Activated CD4-positive, alpha-beta T cell treated with anti-CD3 and anti-CD28 coated beads for 24 hours (primary cell): ENCODE data around the gene THPO.

Experiments used
- DNase-seq, 2 donors: peaks; one replicate each; pipeline ENCODE4 v3.0.0-alpha.2; 2020; ENCODE audit warnings: low read depth in 2 of 2

The THPO gene

DNA sequence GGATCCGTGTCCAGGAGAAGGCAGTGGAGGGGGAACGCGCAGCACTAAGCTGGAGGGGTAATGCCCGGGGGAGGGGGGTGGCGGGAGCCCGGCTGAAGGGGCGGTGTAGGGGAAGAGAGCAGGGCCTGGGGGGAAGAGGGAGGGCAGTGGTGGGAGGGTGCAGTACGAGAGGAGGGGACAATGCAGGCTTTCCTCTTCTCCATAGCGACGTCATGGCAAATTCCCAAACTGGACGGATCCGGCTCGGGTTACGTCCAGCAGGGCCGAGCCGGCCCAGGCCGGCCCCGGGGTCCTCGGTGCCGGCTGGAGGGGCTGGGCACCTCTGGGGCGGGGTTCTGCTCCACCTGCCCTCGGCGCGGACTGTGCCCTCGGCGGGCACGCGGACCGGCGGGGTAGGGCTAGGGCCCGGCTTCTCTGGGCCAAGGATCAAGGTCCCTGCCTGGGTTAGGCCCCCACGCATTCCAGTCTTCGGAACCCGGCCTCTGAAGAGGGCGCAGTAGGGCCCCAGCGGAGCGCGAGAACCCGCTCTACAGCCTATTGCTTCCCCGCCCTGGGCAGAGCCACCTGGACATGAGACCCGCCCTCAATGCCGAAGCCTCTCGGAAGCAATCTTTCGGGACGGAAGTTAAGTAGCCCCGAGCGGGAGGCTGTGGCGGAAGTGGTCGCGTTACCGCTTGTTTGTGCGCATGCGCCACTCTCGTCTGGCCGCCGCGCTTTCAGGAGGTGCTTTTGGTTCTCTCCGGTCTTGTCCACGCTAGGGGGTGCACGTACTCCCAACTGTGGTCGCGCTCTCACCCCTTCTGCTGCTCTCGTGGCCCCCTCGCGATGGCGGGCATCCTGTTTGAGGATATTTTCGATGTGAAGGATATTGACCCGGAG lies 15.1 kb downstream of the THPO start:
- DNase-seq, result peak; percentile 86 to 93

DNA sequence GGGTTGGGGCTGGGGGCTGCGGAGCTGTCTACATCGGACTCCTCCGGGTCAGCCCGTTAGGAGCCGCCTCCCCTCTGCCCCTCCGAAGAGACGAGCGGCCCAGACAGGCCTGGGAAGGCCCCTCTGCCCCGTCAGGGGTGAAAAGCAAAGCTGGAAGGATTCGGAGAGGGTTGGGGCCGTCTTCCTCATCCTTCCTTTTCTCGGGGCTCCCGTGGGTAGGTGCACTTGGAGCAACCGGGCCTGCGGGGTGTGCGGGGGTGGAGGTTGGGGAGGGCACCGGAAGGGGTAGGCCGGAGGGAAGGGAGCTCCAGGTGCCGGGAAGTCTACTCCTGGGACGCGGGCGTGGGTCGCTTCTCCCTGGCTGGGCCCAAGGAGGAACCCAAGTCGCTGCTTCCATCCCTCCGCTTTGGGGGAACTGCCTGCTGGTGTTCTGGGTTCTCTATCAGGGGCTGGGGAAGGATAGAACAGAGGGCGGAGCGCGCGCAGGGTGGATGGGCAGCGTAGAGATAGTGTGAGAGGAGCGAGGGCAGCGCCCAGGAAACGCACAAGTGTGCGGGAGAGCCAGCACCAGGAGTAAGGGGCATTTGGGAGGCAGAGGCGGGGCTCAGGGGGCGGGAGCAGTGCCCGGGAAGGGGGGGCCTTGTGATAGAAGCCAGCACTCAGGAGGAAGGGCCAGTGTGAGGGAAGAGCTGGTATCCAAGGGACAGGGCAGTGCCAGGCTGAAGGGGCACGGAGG lies 15.9 kb downstream of the THPO start:
- peak; percentile 20 to 41 for DNase-seq

DNA sequence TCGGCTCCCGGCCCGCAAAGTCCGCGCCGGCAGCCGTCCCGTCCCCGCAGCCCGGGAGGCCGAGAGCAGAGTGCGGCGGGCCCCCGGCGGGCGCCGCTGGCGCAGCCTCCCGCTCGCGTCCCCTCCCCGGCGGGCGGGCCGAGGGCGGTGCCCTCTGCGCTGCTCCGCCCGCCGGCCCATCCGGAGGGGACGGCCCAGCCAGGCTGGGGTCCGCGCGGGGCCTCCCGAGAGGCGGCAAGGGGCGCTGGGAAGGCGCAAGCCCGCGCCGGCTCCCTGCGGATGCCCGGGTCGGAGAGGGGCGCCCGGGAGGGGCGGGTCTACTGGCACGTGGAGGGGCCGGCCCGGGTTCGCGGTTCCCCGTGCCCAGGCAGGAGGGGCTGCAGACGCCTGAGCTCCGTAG lies 16.5 kb downstream of the THPO start, which contains the start of the genes CLCN2 and POLR2H:
Gene CLCN2, minus strand, starts transcription at position 74 of the 400 bp plus-strand sequence. CDS start 126 bp downstream, outside the sequence.
Gene POLR2H, plus strand, starts transcription at position 179 of the 400 bp plus-strand sequence. CDS start 1,783 bp downstream, outside the sequence.
- peak; percentile 20 to 37 for DNase-seq

DNA sequence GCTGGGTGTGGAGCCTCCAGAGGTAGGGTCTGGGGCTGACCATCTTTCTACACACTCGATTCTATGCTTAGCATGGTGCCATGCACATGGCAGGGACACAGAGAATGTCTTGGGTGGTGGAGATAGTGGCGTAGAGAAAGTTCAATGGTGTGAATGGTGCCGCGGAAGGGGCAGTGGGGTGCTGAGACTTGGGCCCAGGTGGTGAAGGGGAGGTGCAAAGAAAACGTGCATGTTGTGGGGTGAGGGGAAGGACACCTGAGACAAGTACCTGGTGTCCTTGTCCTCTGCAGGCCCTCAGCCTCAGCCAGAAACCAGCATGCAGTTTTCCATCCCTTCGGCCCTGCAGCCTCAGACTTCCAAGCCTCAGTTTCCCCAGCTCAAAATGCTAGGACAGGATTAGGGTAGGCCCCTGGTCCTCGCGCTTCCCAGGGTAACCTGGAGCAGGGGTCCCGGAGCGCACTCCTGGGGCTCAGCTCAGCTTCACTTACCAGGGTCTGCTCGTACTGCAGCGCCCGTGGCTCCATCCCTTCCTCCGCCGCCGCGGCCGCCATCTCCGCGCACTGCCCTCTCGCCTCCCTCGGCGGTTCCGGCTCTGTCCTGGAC lies 17.0 kb downstream of the THPO start:
- no peak for DNase-seq

DNA sequence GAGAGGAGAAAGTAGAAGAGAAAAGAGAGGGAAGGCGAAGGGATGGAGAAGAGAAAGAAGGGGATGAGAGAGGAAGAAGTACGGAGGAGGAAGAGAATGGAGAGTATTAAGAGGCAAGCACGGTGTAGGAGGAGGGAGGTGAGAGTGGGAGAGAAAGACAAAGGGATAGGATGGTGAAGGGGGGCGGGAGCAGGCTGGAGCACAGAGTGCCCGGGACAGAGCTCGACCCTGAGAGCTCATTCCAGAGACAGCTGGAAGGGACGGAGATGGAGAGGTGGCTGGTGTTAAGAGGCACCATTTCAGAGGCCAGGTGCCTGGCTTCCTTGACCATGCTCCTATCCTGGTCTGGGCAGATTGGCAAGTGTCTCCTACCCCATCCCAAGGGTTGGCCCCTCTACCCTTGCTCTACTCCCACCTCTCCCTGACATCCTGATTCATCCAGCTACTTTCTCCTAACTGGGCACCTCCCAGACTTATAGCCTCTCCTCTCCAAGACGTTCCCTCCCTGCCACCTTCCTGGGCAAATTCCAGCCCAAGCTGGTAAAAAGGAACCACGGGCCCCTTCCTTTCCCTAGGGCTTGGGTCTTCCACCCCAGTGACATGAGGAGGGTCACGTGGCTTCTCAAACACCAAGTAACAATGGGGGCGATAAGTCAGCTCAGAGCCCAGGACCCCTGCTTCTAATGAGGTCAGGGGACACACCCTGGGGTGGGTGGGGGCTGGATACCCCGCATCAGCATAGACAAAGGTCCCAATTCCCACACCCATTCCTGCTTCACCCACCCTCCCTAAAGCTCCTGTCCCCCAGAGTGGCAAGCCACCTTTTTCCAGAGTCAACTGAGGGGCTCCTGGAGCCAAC lies 17.7 kb downstream of the THPO start:
- no peak for DNase-seq

DNA sequence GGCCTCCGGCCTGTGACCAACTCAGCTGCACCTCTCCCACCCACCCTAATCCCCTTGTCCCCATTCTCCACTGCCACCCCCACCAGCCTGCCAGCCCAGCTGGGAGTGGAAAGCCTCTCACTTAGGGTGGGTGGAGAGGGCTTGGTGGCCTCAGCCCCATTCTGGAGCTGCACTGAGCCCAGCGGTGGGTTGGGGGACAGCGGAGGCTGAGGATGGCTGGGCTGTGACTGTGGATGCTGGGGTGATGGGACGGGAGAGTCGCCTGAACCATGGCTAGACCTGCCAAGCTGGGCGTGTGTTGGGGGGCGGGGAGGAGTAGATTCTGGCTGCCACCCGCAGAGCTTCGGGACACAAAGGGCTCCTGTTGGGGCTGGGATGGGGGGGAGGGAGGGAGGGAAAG lies 18.4 kb downstream of the THPO start:
- no peak for DNase-seq

DNA sequence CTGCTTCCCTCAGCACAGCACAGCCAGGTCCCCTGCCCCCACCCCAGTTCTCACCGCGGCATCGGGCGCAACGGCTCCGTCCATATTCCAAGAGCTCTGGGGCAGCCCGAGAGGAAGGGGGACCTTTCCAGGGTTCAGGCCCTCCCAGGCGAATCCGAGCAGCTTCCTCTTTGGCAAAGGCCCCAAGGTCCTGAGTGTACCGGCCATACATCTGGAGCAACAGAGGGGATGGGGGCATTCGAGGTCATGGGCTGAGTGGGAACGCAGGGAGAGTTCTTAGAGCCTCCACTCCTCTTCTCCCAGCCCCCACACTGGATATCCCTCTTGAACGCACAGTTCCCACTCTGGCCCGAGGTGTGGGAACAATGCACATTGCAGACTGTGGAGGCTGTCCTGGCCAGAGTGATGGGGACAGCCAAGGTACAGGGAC lies 19.1 kb downstream of the THPO start:
- DNase-seq, result no peak

DNA sequence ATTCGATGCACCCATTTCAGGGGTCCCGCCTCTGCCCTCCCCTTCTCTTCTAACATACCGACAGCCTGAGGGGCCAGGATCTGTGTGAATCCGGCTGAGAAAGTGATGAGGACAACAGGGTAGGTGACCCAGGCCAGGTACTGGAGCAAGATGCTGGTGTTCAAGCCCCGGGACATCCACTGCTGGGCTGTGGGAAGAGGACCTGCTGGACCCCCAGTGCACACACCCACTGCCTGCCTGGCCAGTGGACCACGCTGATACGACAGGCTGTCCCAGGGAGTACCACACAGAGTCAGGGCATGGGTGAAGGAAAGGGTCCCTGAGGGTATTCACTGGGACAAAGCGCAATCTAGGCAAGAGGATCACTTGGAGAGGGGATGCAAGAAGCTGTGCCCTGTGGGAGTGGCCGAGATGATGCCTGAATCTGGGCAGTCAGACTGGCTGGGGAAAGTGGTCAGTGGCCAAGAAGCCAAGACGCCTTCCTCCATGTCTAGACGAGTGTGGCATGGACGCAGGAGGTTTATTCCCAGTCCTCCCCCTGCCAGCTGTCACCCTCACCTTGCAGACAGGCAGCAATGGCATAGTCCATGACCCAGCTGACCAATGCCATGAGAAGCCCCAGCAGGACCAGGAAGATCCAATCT lies 19.8 kb downstream of the THPO start:
- no peak for DNase-seq

DNA sequence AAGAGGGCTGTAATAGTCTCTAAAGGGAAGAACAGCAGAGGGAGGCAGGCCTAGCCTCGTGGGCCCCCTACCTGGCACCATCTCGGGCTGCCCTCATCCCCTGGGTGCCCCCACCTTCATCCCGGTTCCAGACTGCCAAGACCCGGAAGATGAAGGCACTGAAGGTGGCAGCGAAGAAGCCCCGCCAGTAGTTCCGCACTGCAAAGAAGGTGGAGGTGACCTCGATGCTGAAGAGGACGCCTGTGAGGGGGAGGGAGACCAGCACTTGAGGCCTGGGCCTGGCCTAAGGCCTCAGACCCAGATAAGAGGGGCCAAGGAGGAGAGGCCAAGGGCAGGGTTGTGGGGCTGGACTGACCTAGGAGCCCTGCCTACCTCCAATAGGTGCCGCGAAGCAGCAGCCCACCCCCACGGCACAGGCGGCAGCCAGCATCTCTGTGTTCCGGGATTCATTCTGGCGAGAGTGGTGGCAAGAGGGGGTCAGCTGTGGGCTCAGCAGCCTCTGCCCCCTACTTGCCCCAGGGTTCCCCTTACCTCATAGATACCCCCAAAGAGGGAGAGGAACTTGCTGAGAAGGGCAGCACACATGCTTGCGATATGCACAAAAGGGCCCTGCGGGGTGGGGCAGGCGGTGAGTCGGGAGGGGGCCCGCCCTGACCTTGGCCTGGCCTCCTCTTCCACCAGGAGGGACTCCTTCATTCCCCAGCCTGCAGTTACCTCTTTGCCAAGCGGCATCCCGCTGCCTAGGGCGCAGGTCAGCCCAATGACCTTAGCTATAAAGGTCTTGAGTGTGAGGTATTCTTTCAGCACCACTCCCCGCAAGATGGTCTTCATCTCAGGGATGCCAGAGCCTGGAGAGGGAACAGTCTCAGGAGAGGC lies 20.5 kb downstream of the THPO start:
- no peak for DNase-seq

DNA sequence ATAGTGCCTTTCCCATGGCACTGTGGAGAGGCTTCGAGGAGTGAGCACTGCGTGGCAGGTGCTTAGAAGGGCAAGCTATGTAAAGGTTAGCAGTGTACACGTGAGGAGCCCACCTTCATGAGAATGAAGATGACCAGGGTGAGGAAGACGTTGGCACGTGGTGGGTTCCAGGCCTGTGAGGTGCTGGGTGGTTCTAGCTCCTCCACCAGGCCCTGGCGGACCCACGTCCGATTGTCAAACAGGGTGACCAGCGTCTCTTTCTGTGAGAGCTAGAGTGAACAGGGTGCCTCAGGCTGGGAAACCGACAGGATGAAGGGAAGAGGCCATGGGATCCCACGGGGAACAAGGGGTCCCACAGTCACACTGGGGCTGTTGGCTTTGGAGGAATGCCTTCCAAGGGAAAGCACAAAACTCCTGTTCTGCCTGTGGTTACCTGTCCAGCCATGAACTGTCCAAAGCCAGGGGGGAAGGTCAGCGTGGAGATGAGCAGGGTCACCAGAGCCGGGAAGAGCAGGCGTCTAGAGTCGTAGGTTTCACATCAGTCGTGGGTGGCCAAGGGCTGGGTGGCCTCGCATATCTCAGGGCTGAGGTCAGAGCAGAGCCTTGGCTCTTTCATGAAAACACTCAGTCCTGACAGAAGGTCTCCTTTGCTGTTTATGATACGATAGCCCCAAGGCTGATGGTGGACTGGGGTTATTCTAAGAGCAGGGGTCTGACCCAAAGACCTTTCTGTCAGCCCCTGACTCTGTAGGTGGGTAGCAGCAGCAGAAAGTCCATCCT lies 22.6 kb downstream of the THPO start:
- no peak for DNase-seq

DNA sequence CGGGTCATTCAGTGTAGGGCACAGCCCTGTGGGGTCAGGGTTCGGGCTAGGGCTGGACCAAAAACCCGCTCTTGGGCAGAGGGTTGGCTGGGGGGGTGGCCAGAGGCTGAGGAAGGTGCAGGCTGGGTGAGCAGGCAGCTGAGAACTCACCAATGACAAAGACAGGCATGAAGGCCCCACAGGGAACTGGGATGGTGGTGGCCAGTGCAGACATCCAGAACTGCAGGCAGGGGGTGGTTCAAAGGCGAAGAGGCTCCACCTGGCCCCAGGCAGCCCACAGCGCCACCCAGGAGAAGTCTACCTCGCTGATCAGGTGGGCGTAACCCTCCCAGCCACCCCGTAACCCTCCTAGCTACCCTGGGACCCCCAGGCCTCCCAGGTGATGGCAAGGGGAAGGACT lies 23.3 kb downstream of the THPO start:
- DNase-seq, result no peak

DNA sequence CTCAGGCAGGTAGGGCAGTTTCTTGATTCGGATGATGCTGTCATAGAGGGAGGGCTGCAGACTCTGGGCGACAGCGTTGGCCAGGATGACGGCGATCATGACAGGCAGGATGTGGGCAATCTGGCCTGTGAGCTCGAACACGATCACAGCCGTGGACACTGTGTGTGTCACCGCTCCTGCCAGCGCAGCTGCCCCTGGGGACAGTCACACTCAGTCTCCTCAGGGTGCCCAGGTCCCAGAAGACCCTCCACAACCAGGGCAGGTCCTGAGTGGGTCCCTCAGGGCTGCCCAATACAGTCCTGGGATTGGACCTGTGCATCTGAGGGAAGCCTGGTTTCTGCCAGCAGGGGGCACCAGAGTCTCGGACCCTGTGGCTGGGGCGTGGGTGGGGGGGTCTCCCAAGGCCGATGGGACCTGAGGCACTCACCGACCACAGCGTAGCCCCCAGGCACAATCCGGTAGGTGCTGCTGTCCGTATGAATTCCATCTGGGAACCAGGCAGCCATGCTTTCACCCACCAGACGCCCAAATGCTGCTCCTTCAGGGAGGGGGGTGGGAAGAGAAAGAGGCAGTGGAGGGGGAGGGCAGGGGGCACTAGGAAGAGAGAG lies 23.8 kb downstream of the THPO start:
- peak; percentile 54 to 63 for DNase-seq

DNA sequence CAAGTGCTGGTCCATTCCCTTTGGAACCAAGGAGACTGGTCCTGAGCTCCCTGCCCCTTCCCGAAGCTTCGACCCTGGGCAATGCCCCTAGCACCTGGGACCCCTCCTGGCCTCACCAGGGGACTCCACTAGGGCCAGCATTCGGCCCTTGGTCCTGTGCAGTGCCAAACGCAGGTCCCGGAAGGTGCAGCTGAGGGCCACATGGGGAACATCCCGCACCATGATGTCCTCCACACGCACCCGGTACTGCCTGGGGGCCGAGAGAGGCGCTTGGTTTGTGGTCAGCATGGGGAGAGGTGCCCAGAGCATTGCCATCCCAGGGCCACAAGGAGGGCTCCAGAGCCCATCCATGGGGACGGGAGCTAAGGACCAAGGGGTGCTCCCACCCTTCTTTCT lies 24.5 kb downstream of the THPO start:
- DNase-seq, result no peak

DNA sequence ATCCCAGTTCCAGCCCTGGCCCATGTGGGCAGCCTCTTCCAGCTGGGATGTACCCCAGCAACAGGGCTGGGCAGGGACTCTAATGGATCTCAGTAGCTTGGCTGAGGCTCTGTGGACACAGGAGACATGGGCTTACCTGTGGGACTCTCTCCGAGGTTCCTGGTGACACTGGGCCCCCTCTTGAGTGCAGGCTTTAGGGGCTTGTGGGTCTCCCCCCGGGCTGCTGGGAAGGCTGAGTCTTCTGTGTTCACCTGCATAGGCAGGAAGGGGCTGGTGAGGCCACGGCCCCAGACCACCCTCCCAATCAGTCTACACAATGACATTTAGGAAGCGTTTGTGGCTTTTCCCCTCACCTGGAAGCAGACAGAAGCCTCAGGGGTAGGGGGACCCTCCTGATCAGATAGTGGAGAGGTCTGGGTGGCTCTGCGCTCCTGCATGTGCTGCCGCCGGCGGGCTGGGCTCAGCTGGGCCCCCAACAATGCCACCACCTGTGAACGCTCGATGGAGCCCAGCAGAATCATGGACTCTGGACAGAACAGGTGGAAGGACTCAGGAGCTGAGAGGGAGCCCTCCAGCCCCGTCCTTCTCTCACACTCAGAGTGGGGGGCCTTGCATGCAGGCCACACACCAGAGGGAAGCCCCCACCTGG lies 25.0 kb downstream of the THPO start:
- no peak for DNase-seq

DNA sequence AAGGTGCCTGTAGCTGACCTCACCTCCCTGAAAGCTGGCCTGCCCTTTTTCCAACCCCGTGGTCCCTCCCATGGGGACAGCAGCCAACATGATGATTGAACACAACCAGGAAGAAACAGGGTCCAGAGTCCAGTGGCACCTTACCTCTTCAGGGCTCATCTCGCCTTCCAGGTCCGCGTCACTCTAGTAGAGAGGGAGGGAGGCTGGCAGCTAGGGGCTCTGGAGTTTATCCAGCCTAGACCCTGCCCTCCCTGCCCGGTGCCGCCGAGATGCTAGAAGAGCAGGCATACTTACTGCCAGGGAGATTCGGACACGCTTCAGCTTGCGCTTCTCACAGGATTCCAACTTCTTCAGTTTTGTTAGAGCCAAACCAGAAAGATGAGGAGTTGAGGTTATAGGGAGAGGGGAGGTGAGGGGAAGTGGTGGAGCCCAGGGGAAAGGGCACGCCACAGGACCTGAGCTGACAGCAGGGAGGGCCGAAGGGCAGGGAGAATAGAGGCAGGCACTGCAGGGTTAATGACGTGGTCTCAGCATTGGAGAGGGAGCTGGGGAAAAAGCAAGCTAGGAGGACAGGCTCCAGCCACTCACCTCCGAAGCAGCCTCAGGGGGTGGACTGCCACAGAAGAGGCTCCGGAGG lies 25.7 kb downstream of the THPO start:
- DNase-seq, result no peak

DNA sequence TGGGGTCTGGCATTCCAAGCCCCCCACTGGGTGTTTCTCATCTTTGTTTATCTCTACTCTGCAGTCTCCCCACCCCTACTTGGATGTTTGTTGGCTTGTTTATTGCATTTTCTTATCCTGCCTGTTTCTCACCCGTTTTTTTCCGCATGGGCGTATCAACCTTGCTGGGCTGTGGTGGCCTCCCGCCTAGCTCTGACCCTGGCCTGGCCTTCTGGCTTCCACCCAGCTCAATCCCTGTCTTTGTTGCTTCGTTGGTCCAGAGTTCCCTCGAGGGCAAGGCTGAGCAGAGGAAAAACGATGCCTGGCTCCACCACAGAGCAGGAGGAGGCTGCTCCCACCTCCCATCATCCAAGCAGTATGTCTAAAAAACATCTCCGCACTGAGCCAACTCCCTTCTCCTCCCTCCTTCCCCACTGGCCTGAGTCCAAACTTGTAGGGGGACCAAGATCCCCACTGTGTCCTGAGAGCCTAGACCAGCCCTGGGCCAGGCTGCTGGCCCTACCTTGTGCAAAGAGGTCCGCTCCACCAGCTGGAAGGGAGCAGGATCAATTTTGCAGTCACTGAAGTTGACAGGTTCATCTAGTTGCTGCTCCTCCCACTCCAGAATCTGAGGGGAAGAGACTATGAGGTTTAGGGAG lies 26.4 kb downstream of the THPO start:
- no peak for DNase-seq

DNA sequence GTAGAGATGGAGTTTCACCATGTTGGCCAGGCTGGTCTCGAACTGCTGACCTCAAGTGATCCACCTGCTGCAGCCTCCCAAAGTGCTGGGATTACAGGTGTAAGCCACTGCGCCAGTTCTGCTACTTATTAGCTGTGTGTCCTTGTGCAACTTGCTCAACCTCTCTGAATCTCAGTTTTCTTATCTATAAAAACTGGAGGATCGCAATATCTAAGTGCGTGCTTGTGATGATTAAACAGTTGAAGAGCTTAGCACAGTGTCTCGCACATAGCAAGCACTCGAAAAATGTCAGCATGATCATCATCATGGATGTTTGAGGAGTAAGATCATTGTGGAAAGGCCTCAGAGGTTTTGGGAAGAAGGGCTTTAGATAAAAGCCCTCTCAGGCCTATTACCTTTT lies 27.4 kb downstream of the THPO start:
- no peak for DNase-seq
